ENCODE results near the gene PIP5K1B.

DNA sequence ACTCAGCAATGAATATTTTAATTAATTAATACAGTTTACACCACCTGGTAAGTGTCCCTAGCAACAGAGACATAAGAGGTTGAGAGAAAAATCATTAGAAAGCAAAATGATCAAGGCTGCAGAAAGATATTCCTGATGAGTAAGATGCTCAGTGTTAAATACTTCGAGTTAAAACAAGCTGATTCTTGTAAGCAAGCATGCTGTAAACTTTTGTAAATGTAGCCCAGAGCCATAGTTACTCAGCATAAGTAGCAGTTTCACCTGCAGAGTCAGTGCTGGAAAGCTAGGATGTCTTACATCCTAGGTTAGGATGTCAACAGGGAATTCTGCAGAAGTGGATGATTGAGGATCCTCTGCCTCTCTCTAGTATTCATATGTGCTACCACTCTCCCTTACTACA is 304.7 kb downstream of the PIP5K1B start:
- TF ChIP-seq, protein P1, sequence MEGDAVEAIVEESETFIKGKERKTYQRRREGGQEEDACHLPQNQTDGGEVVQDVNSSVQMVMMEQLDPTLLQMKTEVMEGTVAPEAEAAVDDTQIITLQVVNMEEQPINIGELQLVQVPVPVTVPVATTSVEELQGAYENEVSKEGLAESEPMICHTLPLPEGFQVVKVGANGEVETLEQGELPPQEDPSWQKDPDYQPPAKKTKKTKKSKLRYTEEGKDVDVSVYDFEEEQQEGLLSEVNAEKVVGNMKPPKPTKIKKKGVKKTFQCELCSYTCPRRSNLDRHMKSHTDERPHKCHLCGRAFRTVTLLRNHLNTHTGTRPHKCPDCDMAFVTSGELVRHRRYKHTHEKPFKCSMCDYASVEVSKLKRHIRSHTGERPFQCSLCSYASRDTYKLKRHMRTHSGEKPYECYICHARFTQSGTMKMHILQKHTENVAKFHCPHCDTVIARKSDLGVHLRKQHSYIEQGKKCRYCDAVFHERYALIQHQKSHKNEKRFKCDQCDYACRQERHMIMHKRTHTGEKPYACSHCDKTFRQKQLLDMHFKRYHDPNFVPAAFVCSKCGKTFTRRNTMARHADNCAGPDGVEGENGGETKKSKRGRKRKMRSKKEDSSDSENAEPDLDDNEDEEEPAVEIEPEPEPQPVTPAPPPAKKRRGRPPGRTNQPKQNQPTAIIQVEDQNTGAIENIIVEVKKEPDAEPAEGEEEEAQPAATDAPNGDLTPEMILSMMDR (IDR thresholded peaks at IDR 0.05 in 2 of 3, conservative IDR thresholded peaks at IDR 0.05 in 1 of 3; ENCODE audit: borderline replicate concordance in 1 of 3, insufficient read depth in 1 of 3, low read depth in 2 of 3, low read length in 2 of 3) = no peak
- TF ChIP-seq EZH2phosphoT487 (IDR thresholded peaks at IDR 0.05; ENCODE audit: borderline replicate concordance) (no peak), RAD21 (IDR thresholded peaks at IDR 0.05; ENCODE audit: low read depth) (no peak), POLR2A (IDR thresholded peaks at IDR 0.05; ENCODE audit: borderline replicate concordance, extremely low read depth, insufficient read depth, insufficient read length) (no peak), POLR2AphosphoS5 (IDR thresholded peaks at IDR 0.05; ENCODE audit: low read depth, low read length) (no peak), EZH2 (IDR thresholded peaks at IDR 0.05) (no peak), JUND (IDR thresholded peaks at IDR 0.05) (no peak), CEBPB (IDR thresholded peaks at IDR 0.05; ENCODE audit: low read depth) (no peak), SP1 (IDR thresholded peaks at IDR 0.05; ENCODE audit: low read depth) (no peak)
- TF ChIP-seq, protein P2, sequence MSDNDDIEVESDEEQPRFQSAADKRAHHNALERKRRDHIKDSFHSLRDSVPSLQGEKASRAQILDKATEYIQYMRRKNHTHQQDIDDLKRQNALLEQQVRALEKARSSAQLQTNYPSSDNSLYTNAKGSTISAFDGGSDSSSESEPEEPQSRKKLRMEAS (IDR thresholded peaks at IDR 0.05) = no peak

All from HCT116 (cell line).